H9 (cell line): ENCODE results near the gene CLIC3. TPM values are rescaled to one million over a fixed set of nuclear protein-coding genes. Genes with fewer than 3 reads are reported as not detected.

Experiments
- DNase-seq: peaks from one replicate; pipeline ENCODE4 v3.0.0-alpha.2; 2017
- H2AFZ ChIP-seq: one replicate; pipeline ENCODE4 v1.6.1; 2013; ENCODE audit warnings: mild to moderate bottlenecking, low read length, control low read depth, moderate library complexity
- H2AK5ac ChIP-seq: 2 replicates; pipeline ENCODE4 v1.6.1; 2013; ENCODE audit warnings: low read length, control low read depth, mixed read lengths; ENCODE audit not compliant: insufficient read length
- H2BK120ac ChIP-seq: one replicate; pipeline ENCODE4 v1.6.1; 2013; ENCODE audit warnings: low read depth, mild to moderate bottlenecking, low read length, control low read depth, inconsistent platforms; ENCODE audit not compliant: poor library complexity, severe bottlenecking
- H2BK12ac ChIP-seq: 2 replicates; pipeline ENCODE4 v1.6.1; 2013; ENCODE audit warnings: low read length, control low read depth, mixed read lengths, low read depth; ENCODE audit not compliant: insufficient read length
- H2BK15ac ChIP-seq: 2 replicates; pipeline ENCODE4 v1.6.1; 2013; ENCODE audit warnings: low read depth, low read length, control low read depth
- H2BK20ac ChIP-seq: one replicate; pipeline ENCODE4 v1.6.1; 2013; ENCODE audit warnings: low read depth, mild to moderate bottlenecking, low read length, control low read depth, inconsistent platforms; ENCODE audit not compliant: poor library complexity, severe bottlenecking
- H2BK5ac ChIP-seq: 2 replicates; pipeline ENCODE4 v1.6.1; 2013; ENCODE audit warnings: low read length, control low read depth, mixed read lengths; ENCODE audit not compliant: insufficient read length
- H3K14ac ChIP-seq: 2 replicates; pipeline ENCODE4 v1.6.1; 2013; ENCODE audit warnings: low read length, control low read depth; ENCODE audit not compliant: insufficient read depth
- H3K18ac ChIP-seq: 2 replicates; pipeline ENCODE4 v1.6.1; 2013; ENCODE audit warnings: low read depth, mild to moderate bottlenecking, mixed read lengths, low read length, control low read depth; ENCODE audit not compliant: insufficient read length
- H3K23ac ChIP-seq: 2 replicates; pipeline ENCODE4 v1.6.1; 2013; ENCODE audit warnings: low read length, control low read depth, mixed read lengths, low read depth; ENCODE audit not compliant: insufficient read length
- H3K23me2 ChIP-seq: 2 replicates; pipeline ENCODE4 v1.6.1; 2013; ENCODE audit warnings: low read depth, mild to moderate bottlenecking, mixed read lengths, low read length, control low read depth; ENCODE audit not compliant: insufficient read length, poor library complexity, severe bottlenecking
- H3K27ac ChIP-seq: 2 replicates; pipeline ENCODE4 v1.5.1; 2013; ENCODE audit warnings: low read length, control low read depth, mixed read lengths, low read depth; ENCODE audit not compliant: insufficient read length
- H3K27me3 ChIP-seq: 2 replicates; pipeline ENCODE4 v1.6.1; 2013; ENCODE audit warnings: low read length, control low read depth, inconsistent platforms; ENCODE audit not compliant: insufficient read depth
- H3K4ac ChIP-seq: 2 replicates; pipeline ENCODE4 v1.6.1; 2013; ENCODE audit warnings: low read depth, mild to moderate bottlenecking, control low read depth, inconsistent platforms, low read length, moderate library complexity
- H3K4me1 ChIP-seq: 2 replicates; pipeline ENCODE4 v1.6.1; 2013; ENCODE audit warnings: low read length, control low read depth, inconsistent platforms; ENCODE audit not compliant: insufficient read depth
- H3K4me2 ChIP-seq: 2 replicates; pipeline ENCODE4 v1.6.1; 2013; ENCODE audit warnings: low read length, control low read depth, mixed read lengths; ENCODE audit not compliant: insufficient read length, insufficient read depth
- H3K56ac ChIP-seq: 2 replicates; pipeline ENCODE4 v1.6.1; 2013; ENCODE audit warnings: low read depth, mild to moderate bottlenecking, mixed read lengths, low read length, control low read depth; ENCODE audit not compliant: insufficient read length
- H3K79me1 ChIP-seq: 2 replicates; pipeline ENCODE4 v1.6.1; 2013; ENCODE audit warnings: low read depth, mild to moderate bottlenecking, moderate library complexity, low read length, control low read depth, inconsistent platforms; ENCODE audit not compliant: insufficient read depth, poor library complexity, severe bottlenecking
- H3K79me2 ChIP-seq: 2 replicates; pipeline ENCODE4 v1.6.1; 2013; ENCODE audit warnings: low read length, control low read depth, inconsistent platforms; ENCODE audit not compliant: insufficient read depth
- H3K9ac ChIP-seq: 2 replicates; pipeline ENCODE4 v1.6.1; 2013; ENCODE audit warnings: low read length, control low read depth, mixed read lengths; ENCODE audit not compliant: insufficient read length; ENCODE audit errors: extremely low read depth
- H3K9me3 ChIP-seq: one replicate; pipeline ENCODE4 v1.6.1; 2013; ENCODE audit warnings: low read depth, low read length, inconsistent platforms; ENCODE audit not compliant: control insufficient read depth
- H3T11ph ChIP-seq: one replicate; pipeline ENCODE4 v1.6.1; 2013; ENCODE audit warnings: mild to moderate bottlenecking, low read length, control low read depth, inconsistent platforms
- H4K20me1 ChIP-seq: one replicate; pipeline ENCODE4 v1.6.1; 2013; ENCODE audit not compliant: control insufficient read depth, insufficient read length, insufficient read depth
- H4K5ac ChIP-seq: 2 replicates; pipeline ENCODE4 v1.6.1; 2013; ENCODE audit warnings: low read depth, mild to moderate bottlenecking, mixed read lengths, low read length, control low read depth; ENCODE audit not compliant: insufficient read length
- H4K8ac ChIP-seq: replicated peaks from 2 replicates; pipeline ENCODE4 v1.6.1; 2013; ENCODE audit warnings: low read length, control low read depth, mixed read lengths, low read depth; ENCODE audit not compliant: insufficient read length
- H4K91ac ChIP-seq: 2 replicates; pipeline ENCODE4 v1.6.1; 2013; ENCODE audit warnings: low read depth, mild to moderate bottlenecking, moderate library complexity, mixed read lengths, low read length, control low read depth; ENCODE audit not compliant: insufficient read length
- H3K27ac Mint-ChIP-seq, 3 experiments: 2 replicates in 2 of 3; 3 replicates in 1 of 3; pipeline ENCODE4 v1.8.0; 2020 to 2021; ENCODE audit warnings: mixed read lengths in 3 of 3, mild to moderate bottlenecking in 1 of 3, moderate library complexity in 1 of 3
- H3K27me3 Mint-ChIP-seq: 2 replicates; pipeline ENCODE4 v1.8.0; 2021; ENCODE audit warnings: low read depth, mild to moderate bottlenecking, moderate library complexity, mixed read lengths
- H3K36me3 Mint-ChIP-seq, 3 experiments: 2 replicates in 2 of 3; 3 replicates in 1 of 3; pipeline ENCODE4 v1.8.0; 2020 to 2021; ENCODE audit warnings: low read depth in 3 of 3, mixed read lengths in 3 of 3; ENCODE audit not compliant: insufficient read depth in 1 of 3
- H3K4me1 Mint-ChIP-seq, 2 experiments: 2 replicates each; pipeline ENCODE4 v1.8.0; 2020; ENCODE audit warnings: mixed read lengths in 2 of 2
- H3K4me3 Mint-ChIP-seq, 2 experiments: 2 replicates in 1 of 2; 3 replicates in 1 of 2; pipeline ENCODE4 v1.8.0; 2020 to 2021; ENCODE audit warnings: mild to moderate bottlenecking in 2 of 2, mixed read lengths in 2 of 2, moderate library complexity in 1 of 2
- H3K9me3 Mint-ChIP-seq, 2 experiments: 2 replicates in 1 of 2; 3 replicates in 1 of 2; pipeline ENCODE4 v1.8.0; 2020; ENCODE audit warnings: mild to moderate bottlenecking in 2 of 2, mixed read lengths in 2 of 2, moderate library complexity in 1 of 2
- CTCF ChIP-seq: fragments of 200-600 bp; sonication (generic); conservative IDR thresholded peaks from 3 replicates; pipeline ENCODE4 v1.8.0; 2021; ENCODE audit warnings: antibody characterized with exemption, mild to moderate bottlenecking
- WGBS: extraction: QIAGEN DNeasy Blood & Tissue Kit; methylation state at CpG from one replicate; pipeline ENCODE4 v1.1.7; 2013; ENCODE audit warnings: missing lambda C conversion rate, low lambda C conversion rate, mixed read lengths; ENCODE audit not compliant: insufficient read length; ENCODE audit errors: extremely low coverage; 5-methylcytosine and 5-hydroxymethylcytosine counted together
- total RNA-seq: library from RNA; stranded (reverse); gene quantifications from 2 replicates; pipeline ENCODE4 v1.2.1, GENCODE V29; 2021

CLIC3 gene
- total RNA-seq, 1 experiment from 2014 or later: 0.31 TPM

- peaks cover 0 to 3% (median 0%) of the 10 kb centered on the region in 3 experiments; a peak in 1 of 7 replicates for H3K36me3 Mint-ChIP-seq
- no peak overlapping the region for H2BK20ac ChIP-seq
- no peak overlapping the region for H3K23ac ChIP-seq
- H4K5ac ChIP-seq: no peak overlapping the region
- H3K9ac ChIP-seq: no peak overlapping the region
- H2BK15ac ChIP-seq: no peak overlapping the region
- H2AK5ac ChIP-seq: no peak overlapping the region
- no peaks in the 10 kb centered on the region for H3K9me3 Mint-ChIP-seq
- no peak overlapping the region for H2BK12ac ChIP-seq
- no peak overlapping the region for H3T11ph ChIP-seq
- no peak overlapping the region for H4K8ac ChIP-seq
- H3K9me3 ChIP-seq: no peaks in the 10 kb centered on the region
- H3K18ac ChIP-seq: no peak overlapping the region
- DNase-seq: no peak
- H3K4ac ChIP-seq: no peak overlapping the region
- no peak overlapping the region for H2BK5ac ChIP-seq
- H3K79me2 ChIP-seq: no peaks in the 10 kb centered on the region
- WGBS: no CpG with 5 or more reads among the region's 10 CpGs
- H3K4me1 ChIP-seq: no peaks in the 10 kb centered on the region
- peaks cover 0 to 4% of the 10 kb centered on the region in 2 experiments; a peak in 2 of 4 replicates for H3K4me1 Mint-ChIP-seq
- H3K23me2 ChIP-seq: peaks cover 3% of the 10 kb centered on the region
- no peaks in the 10 kb centered on the region for H3K79me1 ChIP-seq
- no peak overlapping the region for H3K27ac Mint-ChIP-seq
- H2AFZ ChIP-seq: no peak overlapping the region
- peaks cover 2% of the 10 kb centered on the region for H4K20me1 ChIP-seq
- H3K4me2 ChIP-seq: no peak overlapping the region
- no peak overlapping the region for H3K56ac ChIP-seq
- H2BK120ac ChIP-seq: no peak overlapping the region
- H3K27me3 Mint-ChIP-seq: peaks cover 30% of the 10 kb centered on the region
- H4K91ac ChIP-seq: no peak overlapping the region
- TF ChIP-seq CTCF: no peak
- H3K27me3 ChIP-seq: no peaks in the 10 kb centered on the region
- no peak overlapping the region for H3K14ac ChIP-seq
- no peak overlapping the region for H3K4me3 Mint-ChIP-seq
- no peak overlapping the region for H3K27ac ChIP-seq
These were observed 36.5 kb upstream of the CLIC3 start for GRCh38 chr9:137032858-137033257.
